ENCODE data around the gene KRTAP10-4. TPM values are rescaled to one million over a fixed set of nuclear protein-coding genes. Genes with fewer than 3 reads are reported as not detected.
"Not testable (repeated sequence)": the region's sequence is repeated elsewhere in the genome, so short reads cannot be mapped to it uniquely, and the experiment has no call there.

Gene KRTAP10-4
- total RNA-seq, 1 experiment from 2014 or later, result not detected

- Histone ChIP-seq H3K4me2 (no peak overlapping the region), H3K79me2 (ENCODE audit: low read depth) (no peaks in the 10 kb centered on the region), H3K9me3 (ENCODE audit: insufficient read depth, low read depth) (no peaks in the 10 kb centered on the region), H3K4me1 (replicated peaks; ENCODE audit: insufficient read depth) (no peaks in the 10 kb centered on the region), H2AFZ (no peak overlapping the region), H3K27ac (no peak overlapping the region), H3K36me3 (ENCODE audit: low read depth) (no peaks in the 10 kb centered on the region), H3K4me3 (no peak overlapping the region), H4K20me1 (ENCODE audit: insufficient read depth) (no peaks in the 10 kb centered on the region), H3K9me2 (ENCODE audit: insufficient read depth) (no peaks in the 10 kb centered on the region), H3F3A (ENCODE audit: insufficient read depth, low read depth) (no peaks in the 10 kb centered on the region), H3K27me3 (ENCODE audit: insufficient read depth, low read depth) (peaks cover 31% of the 10 kb centered on the region)
- DNase-seq, result no peak
- CTCF ChIA-PET, result no interaction called here
- TF ChIP-seq, protein P1, sequence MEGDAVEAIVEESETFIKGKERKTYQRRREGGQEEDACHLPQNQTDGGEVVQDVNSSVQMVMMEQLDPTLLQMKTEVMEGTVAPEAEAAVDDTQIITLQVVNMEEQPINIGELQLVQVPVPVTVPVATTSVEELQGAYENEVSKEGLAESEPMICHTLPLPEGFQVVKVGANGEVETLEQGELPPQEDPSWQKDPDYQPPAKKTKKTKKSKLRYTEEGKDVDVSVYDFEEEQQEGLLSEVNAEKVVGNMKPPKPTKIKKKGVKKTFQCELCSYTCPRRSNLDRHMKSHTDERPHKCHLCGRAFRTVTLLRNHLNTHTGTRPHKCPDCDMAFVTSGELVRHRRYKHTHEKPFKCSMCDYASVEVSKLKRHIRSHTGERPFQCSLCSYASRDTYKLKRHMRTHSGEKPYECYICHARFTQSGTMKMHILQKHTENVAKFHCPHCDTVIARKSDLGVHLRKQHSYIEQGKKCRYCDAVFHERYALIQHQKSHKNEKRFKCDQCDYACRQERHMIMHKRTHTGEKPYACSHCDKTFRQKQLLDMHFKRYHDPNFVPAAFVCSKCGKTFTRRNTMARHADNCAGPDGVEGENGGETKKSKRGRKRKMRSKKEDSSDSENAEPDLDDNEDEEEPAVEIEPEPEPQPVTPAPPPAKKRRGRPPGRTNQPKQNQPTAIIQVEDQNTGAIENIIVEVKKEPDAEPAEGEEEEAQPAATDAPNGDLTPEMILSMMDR (conservative IDR thresholded peaks at IDR 0.05), result no peak
- no peak for TF ChIP-seq EZH2 (IDR thresholded peaks at IDR 0.05; ENCODE audit: low read depth)
- BruUV-seq (replicated peaks), result no TSS peak
- POLR2A ChIA-PET (ENCODE audit: unreplicated experiment), result no interaction called here
- intact Hi-C loops (cut with micrococcal nuclease; ENCODE audit: unreplicated experiment), result no loop called here
These were observed 5.0 kb downstream of the KRTAP10-4 start for GRCh38 chr21:44578371-44579055.

- DNase-seq, result no peak
- intact Hi-C loops (cut with micrococcal nuclease; ENCODE audit: unreplicated experiment), result no loop called here
- H3K79me2 ChIP-seq (ENCODE audit: low read depth), result no peaks in the 10 kb centered on the region
- no peaks in the 10 kb centered on the region for H4K20me1 ChIP-seq (ENCODE audit: insufficient read depth)
- peaks cover 29% of the 10 kb centered on the region for H3K27me3 ChIP-seq (ENCODE audit: insufficient read depth, low read depth)
- ChIA-PET CTCF (no interaction called here), POLR2A (ENCODE audit: unreplicated experiment) (no interaction called here)
- no peaks in the 10 kb centered on the region for H3F3A ChIP-seq (ENCODE audit: insufficient read depth, low read depth)
- BruUV-seq (replicated peaks), result no TSS peak
- H3K4me3 ChIP-seq, result no peak overlapping the region
- H3K4me1 ChIP-seq (replicated peaks; ENCODE audit: insufficient read depth), result no peaks in the 10 kb centered on the region
- H3K27ac ChIP-seq, result no peak overlapping the region
- H3K9me3 ChIP-seq (ENCODE audit: insufficient read depth, low read depth), result no peaks in the 10 kb centered on the region
- no peak overlapping the region for H3K4me2 ChIP-seq
- no peaks in the 10 kb centered on the region for H3K36me3 ChIP-seq (ENCODE audit: low read depth)
- TF ChIP-seq EZH2 (IDR thresholded peaks at IDR 0.05; ENCODE audit: low read depth), result no peak
- TF ChIP-seq, protein P1 (conservative IDR thresholded peaks at IDR 0.05), result no peak
- no peak overlapping the region for H2AFZ ChIP-seq
- H3K9me2 ChIP-seq (ENCODE audit: insufficient read depth), result no peaks in the 10 kb centered on the region
These were observed 5.7 kb downstream of the KRTAP10-4 start for GRCh38 chr21:44579056-44579832.

- Histone ChIP-seq H3K9me2 (ENCODE audit: insufficient read depth) (no peaks in the 10 kb centered on the region), H3K9me3 (ENCODE audit: insufficient read depth, low read depth) (no peaks in the 10 kb centered on the region), H3K4me3 (no peak overlapping the region), H2AFZ (no peak overlapping the region), H4K20me1 (ENCODE audit: insufficient read depth) (no peaks in the 10 kb centered on the region), H3K27ac (no peak overlapping the region), H3K27me3 (ENCODE audit: insufficient read depth, low read depth) (peaks cover 30% of the 10 kb centered on the region), H3K4me2 (no peak overlapping the region), H3K79me2 (ENCODE audit: low read depth) (no peaks in the 10 kb centered on the region), H3K4me1 (replicated peaks; ENCODE audit: insufficient read depth) (no peaks in the 10 kb centered on the region), H3F3A (ENCODE audit: insufficient read depth, low read depth) (no peaks in the 10 kb centered on the region), H3K36me3 (ENCODE audit: low read depth) (no peaks in the 10 kb centered on the region)
- BruUV-seq (replicated peaks), result no TSS peak
- TF ChIP-seq EZH2 (IDR thresholded peaks at IDR 0.05; ENCODE audit: low read depth), result no peak
- TF ChIP-seq, protein P1 (conservative IDR thresholded peaks at IDR 0.05), result no peak
- DNase-seq, result no peak
- ChIA-PET CTCF (no interaction called here), POLR2A (ENCODE audit: unreplicated experiment) (no interaction called here)
- intact Hi-C loops (cut with micrococcal nuclease; ENCODE audit: unreplicated experiment), result no loop called here
These were observed 6.3 kb downstream of the KRTAP10-4 start for GRCh38 chr21:44579833-44580144.

- DNase-seq; CTCF ChIA-PET; H3K4me2 ChIP-seq; H4K20me1 ChIP-seq (ENCODE audit: insufficient read depth); H3K79me2 ChIP-seq (ENCODE audit: low read depth); H3K27ac ChIP-seq; H3K9me3 ChIP-seq (ENCODE audit: insufficient read depth, low read depth); H3K9me2 ChIP-seq (ENCODE audit: insufficient read depth); BruUV-seq (replicated peaks); intact Hi-C loops (cut with micrococcal nuclease; ENCODE audit: unreplicated experiment); H3F3A ChIP-seq (ENCODE audit: insufficient read depth, low read depth); H2AFZ ChIP-seq; H3K4me3 ChIP-seq; H3K36me3 ChIP-seq (ENCODE audit: low read depth); H3K4me1 ChIP-seq (replicated peaks; ENCODE audit: insufficient read depth): not testable (repeated sequence)
- POLR2A ChIA-PET (ENCODE audit: unreplicated experiment), result interaction anchor here (0.7 kb wide), 1 partner anchor 1110 kb away, joined by 8 read pairs; no protein-coding TSS in a partner anchor
- H3K27me3 ChIP-seq (ENCODE audit: insufficient read depth, low read depth), result peaks cover 29% of the 10 kb centered on the region
These were observed 6.8 kb downstream of the KRTAP10-4 start, which contains the start of gene KRTAP10-5 for GRCh38 chr21:44580231-44580821. KRTAP10-5 (minus strand) TSS chr21:44580604; CDS start chr21:44580578, 26 bp downstream.
